NCI-H446 treated with DMSO at 0.1 percent for 48 hours (cell line): Measurements from ENCODE around the gene RC3H1.
"Not testable (repeated sequence)": the region's sequence is repeated elsewhere in the genome, so short reads cannot be mapped to it uniquely, and the experiment has no call there.

Experiments used
- DNase-seq: peaks from one replicate; lab custom pipeline; 2025; lab: John Stamatoyannopoulos, UW

RC3H1 gene

GRCh38 chr1:173948594-173948993 is 73.6 kb downstream of the RC3H1 start:
- DNase-seq, result no peak

GRCh38 chr1:173946380-173946921 is 75.7 kb downstream of the RC3H1 start:
- DNase-seq, result no peak

GRCh38 chr1:173937062-173937461 is 85.1 kb downstream of the RC3H1 start:
- no peak for DNase-seq

GRCh38 chr1:173934440-173934839 is 87.7 kb downstream of the RC3H1 start:
- DNase-seq, result no peak

GRCh38 chr1:173930541-173930940 is 91.6 kb downstream of the RC3H1 start:
- DNase-seq, result not testable (repeated sequence)

GRCh38 chr1:173925306-173926242 is 96.6 kb downstream of the RC3H1 start:
- DNase-seq, result no peak

GRCh38 chr1:173920861-173921260 is 101.3 kb downstream of the RC3H1 start:
- no peak for DNase-seq

GRCh38 chr1:173917635-173918493 is 104.3 kb downstream of the RC3H1 start:
- DNase-seq, result no peak

GRCh38 chr1:173917149-173917548 is 105.0 kb downstream of the RC3H1 start, which contains the start of gene SERPINC1:
Gene SERPINC1 (minus strand): TSS chr1:173917327. CDS start chr1:173917259, 68 bp downstream.
- DNase-seq, result no peak

- no peak for DNase-seq
Observed at GRCh38 chr1:173916667-173917066, 105.5 kb downstream of the RC3H1 start.

- no peak for DNase-seq
Observed at GRCh38 chr1:173915596-173915995, 106.6 kb downstream of the RC3H1 start.

- DNase-seq, result no peak
Observed at GRCh38 chr1:173914366-173914871, 107.7 kb downstream of the RC3H1 start.

GRCh38 chr1:173913111-173913510 is 109.0 kb downstream of the RC3H1 start:
- DNase-seq, result no peak

- no peak for DNase-seq
Observed at GRCh38 chr1:173903827-173904531, 118.2 kb downstream of the RC3H1 start.

- no peak for DNase-seq
Observed at GRCh38 chr1:173900992-173901391, 121.2 kb downstream of the RC3H1 start.

GRCh38 chr1:173900427-173900826 is 121.7 kb downstream of the RC3H1 start:
- DNase-seq, result no peak

GRCh38 chr1:173894189-173894588 is 128.0 kb downstream of the RC3H1 start:
- DNase-seq, result no peak

GRCh38 chr1:173893611-173894010 is 128.5 kb downstream of the RC3H1 start:
- no peak for DNase-seq

- DNase-seq, result no peak
Observed at GRCh38 chr1:173889885-173890284, 132.3 kb downstream of the RC3H1 start.

GRCh38 chr1:173888749-173889148 is 133.4 kb downstream of the RC3H1 start:
- DNase-seq, result no peak

- DNase-seq, result no peak
Observed at GRCh38 chr1:173887627-173888026, 134.5 kb downstream of the RC3H1 start.
